GM21360 (cell line): ENCODE measurements around the gene CHDH.

Experiments
- ATAC-seq: cut with Tn5 transposase; IDR thresholded peaks from one replicate; pipeline ENCODE4 v1.9.1; 2021; ENCODE audit warnings: mild to moderate bottlenecking, moderate library complexity; ENCODE audit not compliant: unreplicated experiment

The CHDH gene, protein sequence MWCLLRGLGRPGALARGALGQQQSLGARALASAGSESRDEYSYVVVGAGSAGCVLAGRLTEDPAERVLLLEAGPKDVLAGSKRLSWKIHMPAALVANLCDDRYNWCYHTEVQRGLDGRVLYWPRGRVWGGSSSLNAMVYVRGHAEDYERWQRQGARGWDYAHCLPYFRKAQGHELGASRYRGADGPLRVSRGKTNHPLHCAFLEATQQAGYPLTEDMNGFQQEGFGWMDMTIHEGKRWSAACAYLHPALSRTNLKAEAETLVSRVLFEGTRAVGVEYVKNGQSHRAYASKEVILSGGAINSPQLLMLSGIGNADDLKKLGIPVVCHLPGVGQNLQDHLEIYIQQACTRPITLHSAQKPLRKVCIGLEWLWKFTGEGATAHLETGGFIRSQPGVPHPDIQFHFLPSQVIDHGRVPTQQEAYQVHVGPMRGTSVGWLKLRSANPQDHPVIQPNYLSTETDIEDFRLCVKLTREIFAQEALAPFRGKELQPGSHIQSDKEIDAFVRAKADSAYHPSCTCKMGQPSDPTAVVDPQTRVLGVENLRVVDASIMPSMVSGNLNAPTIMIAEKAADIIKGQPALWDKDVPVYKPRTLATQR

DNA sequence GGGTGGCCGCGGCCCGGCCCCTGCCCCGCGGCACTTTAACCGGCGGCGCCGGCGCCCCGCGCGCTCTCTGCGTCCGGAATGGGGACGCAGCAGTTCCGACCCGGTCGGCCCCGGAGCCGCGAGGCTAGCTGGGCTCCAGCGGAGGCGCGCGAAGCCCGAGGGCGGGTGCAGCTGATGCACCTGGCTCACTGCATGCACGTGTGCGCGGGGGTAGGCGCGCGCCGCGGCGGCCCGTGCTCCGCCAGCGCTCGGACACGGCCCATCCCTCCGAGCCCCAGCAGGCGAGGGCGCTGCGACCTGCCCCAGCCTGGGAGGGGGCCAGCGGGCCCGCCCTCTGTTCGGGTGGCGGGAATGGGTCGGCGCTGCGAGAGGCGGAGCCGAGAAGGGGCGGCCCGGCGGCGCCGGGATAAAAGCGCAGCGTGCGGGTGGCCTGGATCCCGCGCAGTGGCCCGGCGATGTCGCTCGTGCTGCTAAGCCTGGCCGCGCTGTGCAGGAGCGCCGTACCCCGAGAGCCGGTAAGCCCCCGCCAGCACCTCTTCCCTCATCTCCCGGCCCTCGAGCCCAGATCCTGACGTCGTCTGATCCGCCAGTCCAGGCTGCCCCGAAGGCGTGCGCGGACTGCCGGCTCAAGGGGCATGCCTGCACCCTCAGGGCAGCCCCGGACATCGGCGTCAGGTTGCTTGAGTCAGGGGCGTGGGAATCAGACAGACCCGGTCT is at the start of gene CHDH, which contains the start of gene IL17RB:
Gene CHDH (minus strand): TSS at position 286 of the 717 bp plus-strand sequence. CDS start 22,411 bp downstream, outside the sequence.
Gene IL17RB (plus strand): TSS at position 435 of the 717 bp plus-strand sequence. CDS start 21 bp downstream, at position 456.
- peak; percentile 60 for ATAC-seq

DNA sequence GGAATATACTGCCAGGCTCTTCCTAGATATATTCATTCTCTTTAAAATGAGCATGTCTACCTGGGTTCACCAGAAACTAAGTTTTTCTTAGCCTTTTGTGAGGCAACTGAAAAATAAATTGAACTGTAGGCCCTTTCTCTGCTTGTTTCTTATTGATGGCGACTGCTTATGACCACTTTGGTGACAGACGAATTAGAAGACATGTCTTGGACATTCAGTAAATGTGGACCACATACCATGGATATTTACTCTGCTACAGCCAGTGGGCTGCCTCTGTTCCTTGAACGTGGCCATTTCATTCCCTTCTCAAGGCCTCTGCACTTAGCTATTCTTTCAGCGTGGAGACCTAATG is 46.0 kb upstream of the CHDH start:
- ATAC-seq = no peak

DNA sequence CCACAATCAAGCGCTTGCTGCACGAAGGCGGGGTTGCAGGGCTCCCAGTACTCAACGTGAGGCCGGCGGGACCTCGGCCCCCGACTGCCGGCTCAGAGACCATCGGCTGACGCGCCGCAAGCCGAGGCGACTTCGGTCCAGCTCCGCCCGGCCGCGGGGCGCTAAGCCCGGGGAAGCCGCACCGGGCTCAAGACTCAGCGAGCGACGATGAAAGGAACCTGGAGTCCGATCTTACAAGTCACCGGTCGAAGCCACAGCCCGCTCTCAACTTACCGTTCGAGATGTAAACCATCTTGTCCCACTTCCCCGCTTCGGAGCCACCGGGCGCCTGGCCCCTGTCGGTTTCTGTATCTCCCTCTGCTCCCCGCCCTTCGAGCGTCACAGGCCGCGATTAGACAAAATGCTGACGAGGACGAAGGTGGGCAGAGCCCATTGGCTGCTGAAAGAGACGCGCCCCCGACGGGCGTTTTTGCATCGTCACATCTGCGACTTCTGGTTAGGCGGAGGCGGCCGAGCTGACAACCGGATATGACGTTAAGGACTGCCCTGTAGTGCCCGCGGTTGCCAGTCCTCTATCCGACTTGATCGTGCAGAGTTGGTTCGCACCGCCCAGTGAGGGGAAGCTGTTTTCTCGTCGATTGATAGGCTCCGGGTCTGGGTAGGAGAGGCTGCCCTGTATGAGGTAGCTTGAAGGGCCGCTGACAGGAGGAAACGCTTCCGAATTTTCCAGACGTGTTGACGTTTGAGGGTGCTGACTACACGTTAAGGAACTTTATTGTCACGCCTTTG is 45.5 kb upstream of the CHDH start, which contains the start of gene SELENOK:
Gene SELENOK (minus strand): TSS at position 363 of the 789 bp plus-strand sequence.
- ATAC-seq = peak; percentile 95

DNA sequence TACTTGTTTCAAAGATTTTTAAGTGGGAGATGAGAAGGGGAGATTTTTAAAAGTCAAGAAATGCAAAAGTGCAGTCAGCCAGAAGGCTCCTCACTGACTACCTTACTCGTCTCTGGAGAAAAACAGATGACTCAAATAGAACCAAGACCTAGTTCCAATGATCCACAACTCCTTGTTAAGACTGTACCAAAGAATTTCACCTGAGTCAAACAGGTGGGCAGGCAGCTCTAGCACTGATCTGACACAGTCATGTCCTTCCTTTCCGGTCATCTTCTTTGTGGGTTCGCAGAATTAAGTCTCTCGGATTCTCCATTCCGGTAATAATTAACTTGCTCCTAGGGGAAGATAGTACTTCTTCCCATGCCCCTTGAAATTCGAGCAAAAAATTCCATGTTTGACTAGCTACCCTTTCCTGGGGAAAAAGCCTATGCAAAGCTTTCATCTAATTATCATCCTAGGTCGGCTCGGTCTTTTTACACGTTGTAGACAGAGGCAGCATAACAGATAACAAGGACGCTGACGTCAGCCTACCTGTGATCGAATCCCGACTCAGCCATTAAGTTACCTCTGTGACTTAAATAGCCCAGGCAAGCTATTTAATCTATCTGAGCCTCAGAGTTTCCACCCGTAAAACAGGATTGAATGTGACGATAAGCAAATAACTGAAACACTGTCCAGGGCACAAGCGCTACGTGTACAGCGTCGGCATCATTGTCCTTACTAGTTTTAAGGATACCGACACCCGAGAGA is 44.7 kb upstream of the CHDH start:
- ATAC-seq = no peak

DNA sequence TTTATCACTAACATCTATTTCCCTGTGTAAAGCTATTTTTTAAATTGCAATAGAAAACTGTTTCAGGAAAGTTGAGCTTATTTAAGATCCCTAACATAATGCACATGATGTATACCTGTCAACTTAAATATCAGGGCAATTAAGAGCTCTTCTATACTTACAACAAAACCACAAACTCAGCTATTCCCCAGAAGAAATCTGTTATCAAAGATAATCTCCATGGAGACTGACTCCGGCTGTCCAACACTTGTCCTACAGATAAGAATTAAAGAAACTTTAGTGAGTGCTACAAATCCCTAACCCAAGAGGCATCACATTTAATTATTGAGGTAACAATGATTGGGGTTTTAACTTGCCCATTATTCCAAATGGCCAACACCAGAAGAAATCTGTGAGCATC is 42.0 kb upstream of the CHDH start:
- no peak for ATAC-seq

DNA sequence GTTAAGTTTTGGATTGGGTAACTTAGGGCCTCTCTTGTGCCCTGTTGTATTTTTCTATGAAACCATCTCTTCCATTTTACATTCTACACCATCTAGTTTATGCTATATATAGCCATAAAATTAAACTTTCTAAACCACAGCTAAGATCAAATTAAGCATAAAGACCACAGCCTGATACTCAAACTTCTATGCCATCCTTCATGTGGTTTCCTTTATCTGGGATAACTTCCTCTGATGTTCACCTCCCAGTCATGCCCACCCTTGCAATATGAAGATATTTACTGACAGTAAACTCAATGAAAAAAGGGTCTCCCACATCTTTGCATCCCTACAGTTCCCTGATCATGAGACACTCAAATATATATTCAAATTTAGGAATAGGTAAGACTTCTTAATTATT is 41.2 kb upstream of the CHDH start:
- no peak for ATAC-seq

DNA sequence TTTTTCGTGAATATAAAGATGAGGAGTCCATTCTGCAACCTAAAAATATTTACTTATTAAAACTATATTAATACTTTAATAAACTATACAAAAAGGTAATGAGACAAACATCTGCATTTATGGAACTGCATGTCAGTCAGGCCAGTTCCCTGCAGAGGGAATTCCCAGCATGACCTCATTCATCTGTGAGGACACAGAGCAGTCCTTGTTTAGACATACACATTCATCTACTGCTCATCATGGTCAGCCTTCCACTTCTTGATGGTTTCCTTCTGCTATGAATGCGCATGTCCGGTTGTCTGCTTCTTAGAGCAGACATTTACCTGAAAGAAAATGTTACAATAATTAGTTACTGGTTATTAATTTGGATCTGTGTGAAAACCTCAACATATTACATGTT is 39.0 kb upstream of the CHDH start:
- ATAC-seq = no peak

DNA sequence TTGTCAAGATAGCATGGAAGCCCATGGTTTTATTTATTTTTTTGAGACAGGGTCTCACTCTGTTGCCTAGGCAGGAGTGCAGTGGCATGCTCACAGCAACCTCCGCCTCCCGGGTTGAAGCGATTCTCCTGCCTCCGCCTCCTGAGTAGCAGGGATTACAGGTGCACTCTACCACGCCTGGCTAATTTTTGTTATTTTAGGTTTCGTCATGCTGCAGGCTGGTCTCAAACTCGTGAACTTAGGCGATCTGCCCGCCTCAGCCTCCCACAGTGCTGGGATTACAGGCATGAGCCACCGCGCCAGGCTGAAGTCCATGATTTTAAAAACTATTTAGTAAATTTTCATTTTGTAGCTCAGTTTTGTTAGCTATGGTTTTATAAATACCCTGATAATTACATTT is 38.4 kb upstream of the CHDH start:
- no peak for ATAC-seq

DNA sequence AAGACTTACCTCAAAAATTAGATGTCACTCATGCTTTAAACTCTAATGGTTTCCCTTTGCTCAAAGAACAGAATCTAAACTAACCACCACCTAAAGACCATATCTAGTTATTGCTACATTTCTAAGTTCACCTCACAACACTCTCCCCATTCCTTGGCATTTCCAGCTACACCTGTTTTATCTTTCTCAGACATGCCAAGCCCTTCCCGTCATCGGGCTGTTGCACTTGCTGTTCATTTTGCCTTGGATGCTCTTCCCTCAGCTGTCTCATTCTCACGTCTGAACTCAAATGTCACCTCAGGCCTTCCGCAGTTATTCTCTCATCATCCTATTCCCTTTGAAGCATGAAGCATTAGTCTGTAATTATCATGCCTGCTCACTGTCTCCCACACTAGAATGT is 36.8 kb upstream of the CHDH start:
- ATAC-seq = no peak

DNA sequence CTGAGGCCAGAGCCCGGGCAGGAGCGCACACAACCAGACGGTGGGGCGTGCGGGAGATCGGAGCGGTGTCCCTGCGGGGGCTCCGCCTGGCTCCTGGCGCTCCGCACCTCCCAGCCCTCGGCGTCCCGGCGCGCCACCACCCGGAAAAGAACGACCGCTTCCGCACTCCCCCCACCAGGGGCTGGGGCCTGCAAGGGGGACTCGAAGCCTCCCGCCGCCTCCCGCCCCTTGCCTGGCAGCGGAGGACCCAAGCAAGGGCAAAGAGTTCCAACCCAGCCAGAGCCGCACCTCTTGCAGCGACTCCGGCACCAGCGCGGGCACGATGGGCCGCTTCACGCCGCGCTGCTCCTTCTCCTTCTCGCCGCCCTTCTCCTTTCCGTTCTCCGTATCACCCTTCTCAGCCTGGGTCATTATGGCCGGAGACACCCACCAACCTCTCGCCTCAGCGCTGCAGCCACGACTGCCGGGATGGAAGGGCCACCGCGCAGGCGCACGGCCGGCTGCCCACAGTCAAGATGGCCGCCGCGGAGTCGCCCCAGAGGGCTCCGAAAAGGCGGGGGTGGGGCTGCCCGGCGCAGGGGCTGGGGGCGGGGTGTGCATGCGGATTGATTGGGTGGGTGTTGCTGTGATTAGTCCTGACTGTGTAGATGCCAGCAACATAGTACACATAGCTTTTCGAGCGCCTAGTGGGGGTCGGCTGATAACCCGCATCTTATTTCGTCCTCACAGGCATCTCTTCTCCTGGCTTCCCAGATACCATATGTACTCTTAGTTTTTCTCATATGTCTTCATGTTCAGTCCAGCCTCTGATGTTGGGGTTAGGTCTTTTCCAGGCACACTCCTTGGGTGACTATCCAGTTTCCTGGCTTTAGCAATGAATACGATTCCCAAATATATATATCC is 35.7 kb upstream of the CHDH start, which contains the start of gene ACTR8:
Gene ACTR8 (minus strand): TSS at position 462 of the 903 bp plus-strand sequence. CDS start 51 bp downstream, at position 411.
- peak; percentile 81 for ATAC-seq

DNA sequence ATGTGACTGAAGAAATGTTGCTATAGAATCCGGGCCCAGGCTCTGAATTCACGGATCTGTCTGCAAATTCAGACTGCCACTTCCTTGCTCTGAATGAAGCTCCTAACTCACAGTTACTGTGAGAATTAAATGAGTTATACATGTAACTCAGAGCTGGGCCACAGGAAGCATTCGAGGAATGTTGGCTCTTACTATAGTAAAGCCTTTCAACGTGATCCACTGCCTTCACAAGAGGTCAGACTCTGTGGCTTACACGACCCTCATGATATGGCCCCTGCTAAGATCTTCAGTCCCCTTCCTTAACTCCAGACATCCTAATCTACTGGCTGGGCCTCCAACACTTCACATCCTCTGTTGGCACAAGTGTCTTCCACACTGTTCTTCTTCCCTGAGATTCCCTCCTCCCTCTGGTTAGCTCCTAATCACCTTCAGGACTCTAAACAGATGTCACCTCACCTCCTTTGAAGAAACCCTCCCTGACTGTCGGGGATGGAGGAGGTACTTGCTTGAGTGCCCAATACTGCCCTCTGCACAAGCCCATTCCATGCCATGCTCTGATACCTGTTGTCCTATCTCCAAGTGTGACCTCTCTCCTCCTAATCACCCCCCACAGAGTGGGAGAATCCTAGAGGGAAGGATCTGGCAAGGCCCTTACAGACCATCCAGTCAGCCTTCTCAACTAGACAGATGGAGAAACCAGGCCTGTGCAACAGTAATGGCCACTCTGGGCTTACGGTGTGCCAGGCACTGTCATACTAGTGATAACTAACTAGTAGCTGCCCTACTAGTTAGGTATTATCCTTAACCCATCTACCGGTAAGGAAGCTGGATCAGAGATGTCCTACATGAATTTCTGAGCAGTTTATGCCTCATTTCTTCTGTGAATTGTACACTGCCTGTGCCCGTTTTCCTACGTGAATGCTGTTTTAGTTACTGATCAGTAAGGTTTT is 34.5 kb upstream of the CHDH start:
- no peak for ATAC-seq

DNA sequence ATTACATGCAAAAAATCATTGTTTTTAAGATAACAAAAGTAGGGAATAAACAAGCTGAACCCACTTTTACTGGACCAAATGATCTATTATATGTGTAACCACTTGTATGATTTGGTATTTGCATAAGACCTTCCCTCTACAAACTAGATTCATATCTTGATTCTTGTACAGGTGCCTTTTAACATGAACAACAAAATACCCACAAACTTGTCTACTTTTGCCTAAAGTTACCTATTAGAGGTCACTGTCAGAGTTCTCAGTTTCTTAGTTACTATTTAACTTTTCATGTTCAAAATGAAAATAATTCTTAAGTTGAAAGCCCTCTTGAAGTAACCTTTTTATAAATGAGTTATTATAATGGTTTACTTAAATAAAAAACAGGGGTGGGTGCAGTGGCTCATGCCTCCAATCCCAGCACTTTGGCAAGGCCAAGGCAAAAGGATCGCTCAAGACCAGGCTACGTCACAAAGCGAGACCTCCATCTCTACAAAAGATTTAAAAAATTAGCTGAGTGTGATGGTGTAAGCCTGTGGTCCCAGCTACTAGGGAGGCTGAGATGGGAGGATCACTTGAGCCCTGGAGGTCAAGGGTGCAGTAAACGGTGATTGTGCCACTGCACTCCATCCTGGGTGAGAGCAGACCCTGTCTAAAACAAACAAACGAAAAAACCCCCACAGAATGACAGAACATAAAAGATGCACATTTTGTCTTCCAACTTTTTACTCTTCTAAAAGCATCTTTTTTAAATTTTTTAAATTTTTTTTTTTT is 19.7 kb upstream of the CHDH start:
- ATAC-seq = no peak

DNA sequence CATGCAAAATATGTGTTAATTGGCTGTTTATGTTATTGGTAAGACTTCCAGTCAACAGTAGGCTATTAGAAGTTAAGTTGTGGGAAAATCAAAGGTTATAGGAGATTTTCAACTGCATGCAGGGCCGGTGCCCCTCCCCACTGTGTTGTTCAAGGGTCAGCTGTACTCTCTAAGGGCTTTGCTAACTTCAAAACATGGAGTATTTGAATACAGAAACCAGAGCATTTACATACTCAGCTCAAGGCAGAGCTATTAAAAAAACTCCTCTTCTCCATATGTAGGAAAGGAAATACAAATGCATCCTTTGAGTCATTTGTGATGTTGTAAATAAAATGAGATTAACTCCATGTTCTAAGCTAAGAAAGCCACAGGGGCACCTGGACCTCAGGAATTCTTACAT is 16.9 kb upstream of the CHDH start:
- ATAC-seq = no peak

DNA sequence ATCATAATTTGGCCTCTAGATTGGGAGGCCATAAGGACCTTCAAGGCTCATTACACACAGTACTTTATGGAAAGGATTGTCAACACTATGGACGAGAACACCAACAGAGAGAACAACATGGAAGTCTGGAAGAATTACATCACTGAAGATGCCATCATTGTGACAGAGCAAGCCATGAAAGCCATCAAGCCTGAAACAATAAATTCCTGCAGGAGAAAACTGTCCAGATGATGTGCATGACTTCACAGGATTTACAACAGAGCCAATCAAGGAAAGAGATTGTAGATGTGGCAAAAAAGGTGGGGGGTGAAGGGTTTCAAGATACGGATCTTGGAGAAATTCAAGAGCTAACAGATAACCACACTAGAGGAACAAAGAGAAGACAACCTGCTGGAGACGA is 16.0 kb upstream of the CHDH start:
- no peak for ATAC-seq

DNA sequence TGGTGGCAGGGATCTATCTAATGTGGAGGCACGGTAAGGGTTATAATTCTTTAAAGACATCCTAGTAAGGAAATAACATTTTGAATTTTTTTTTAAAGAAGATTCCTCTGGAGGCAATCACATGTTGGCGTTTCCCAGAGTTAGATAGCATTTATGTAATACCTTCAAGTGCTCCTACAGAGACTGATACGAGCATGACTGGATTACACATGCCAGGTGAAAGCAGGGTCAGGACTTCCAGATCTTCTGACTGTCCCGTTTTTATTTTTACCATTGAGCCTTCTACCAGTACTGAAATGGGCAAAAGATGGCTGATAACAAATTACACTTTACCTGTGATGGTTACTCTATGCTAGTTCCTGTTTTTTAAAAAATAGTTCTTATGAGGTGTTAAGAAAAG is 14.0 kb upstream of the CHDH start:
- no peak for ATAC-seq

DNA sequence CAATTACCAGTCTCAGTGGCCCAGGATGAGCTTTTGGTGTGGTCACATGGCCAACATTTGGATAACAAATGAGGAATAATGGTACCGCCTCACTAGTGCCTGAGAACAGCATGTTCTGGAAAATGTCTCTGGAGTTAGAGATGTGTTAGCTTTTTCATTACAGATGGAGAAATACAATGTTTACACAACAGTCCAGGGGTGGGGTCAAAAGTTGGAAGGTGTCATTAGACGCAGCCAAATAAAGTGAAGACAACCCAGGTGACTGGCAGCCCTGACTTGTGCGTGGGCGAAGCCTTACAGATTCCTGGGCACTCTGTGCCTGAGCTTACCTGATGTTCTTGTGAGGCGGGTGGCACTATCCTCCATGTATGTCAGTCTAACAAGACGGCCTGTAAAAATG is 13.0 kb upstream of the CHDH start:
- ATAC-seq = no peak

DNA sequence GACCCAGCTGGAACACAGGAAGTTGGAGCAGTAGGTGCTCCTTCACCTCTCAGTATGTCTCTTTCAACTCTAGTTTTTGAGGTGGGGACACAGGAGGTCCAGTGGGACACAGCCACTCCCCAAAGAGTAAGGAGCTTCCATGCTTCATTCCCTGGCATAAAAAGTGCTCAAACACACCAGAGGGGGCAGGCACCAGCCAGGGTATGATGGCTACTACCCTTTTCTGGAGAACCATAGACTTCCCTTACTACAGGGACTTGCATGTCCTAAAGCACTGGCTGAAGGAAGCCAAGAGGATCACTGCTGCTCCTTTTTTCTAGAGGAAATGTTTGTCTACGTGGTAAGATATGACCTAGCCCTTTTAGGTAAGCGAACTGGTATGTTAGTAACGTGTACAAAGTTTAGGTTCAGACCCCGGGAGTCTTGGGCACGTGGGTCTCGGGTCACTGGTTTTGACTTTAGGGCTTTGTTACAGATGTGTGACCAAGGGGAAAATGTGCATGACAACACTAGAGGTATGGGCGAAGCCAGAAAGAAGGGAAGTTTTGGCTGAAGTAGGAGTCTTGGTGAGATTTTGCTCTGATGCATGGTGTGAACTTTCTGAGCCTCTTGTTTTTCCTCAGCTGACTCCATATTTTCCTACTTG is 12.0 kb upstream of the CHDH start:
- ATAC-seq = no peak
